Frontal cortex (tissue), 4 donors: ENCODE results near the gene GP1BB. TPM values are rescaled to one million over a fixed set of nuclear protein-coding genes. Genes with fewer than 3 reads are reported as not detected.

ENCODE experiments used
- DNase-seq, 2 donors: peaks; one replicate each; pipeline ENCODE4 v3.0.0; 2012; ENCODE audit warnings: low spot score in 2 of 2
- FAIRE-seq: peaks from 2 replicates; lab custom pipeline; 2012; peaks lifted over from hg19 to GRCh38; lab: Jason Lieb, UNC
- total RNA-seq: library from RNA; depleted of rRNA; stranded (reverse); fragments of >200 nt; gene quantifications from one replicate; pipeline ENCODE4 v1.2.3, GENCODE V29; 2014
- donor health status: control.
- donor health status: control.
- donor health status: control.

The GP1BB gene
- total RNA-seq, 1 donor from 2014 or later, result 24.1 TPM

DNA sequence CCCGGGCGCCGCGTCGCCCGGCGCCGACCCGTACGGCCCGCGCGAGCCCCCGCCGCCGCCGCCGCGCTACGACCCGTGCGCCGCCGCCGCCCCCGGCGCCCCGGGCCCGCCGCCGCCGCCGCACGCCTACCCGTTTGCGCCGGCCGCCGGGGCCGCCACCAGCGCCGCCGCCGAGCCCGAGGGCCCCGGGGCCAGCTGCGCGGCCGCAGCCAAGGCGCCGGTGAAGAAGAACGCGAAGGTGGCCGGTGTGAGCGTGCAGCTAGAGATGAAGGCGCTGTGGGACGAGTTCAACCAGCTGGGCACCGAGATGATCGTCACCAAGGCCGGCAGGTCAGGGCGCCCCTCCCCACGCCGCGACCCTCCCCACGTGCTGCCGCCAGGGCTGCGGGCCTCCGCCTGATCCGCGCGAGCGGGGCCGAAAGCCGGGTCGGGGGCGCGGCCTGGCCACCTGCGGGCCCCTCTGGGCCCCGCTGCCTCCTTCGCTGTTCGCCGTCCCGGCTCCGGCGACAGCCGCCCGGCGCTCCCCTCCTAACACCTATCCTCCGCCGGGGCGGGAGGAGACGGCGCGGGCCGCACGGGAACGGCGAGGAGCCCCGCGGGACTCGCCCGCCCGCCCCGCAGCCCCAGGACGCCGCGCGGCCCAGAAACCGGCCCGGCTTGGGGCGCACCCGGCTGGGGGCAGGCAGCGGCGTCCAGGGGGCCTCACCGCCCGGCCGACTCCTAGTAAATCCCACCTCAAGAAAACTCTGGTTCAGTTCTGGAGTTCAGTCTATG, 37.8 kb downstream of the GP1BB start:
- DNase-seq, result no peak
- no peak for FAIRE-seq

DNA sequence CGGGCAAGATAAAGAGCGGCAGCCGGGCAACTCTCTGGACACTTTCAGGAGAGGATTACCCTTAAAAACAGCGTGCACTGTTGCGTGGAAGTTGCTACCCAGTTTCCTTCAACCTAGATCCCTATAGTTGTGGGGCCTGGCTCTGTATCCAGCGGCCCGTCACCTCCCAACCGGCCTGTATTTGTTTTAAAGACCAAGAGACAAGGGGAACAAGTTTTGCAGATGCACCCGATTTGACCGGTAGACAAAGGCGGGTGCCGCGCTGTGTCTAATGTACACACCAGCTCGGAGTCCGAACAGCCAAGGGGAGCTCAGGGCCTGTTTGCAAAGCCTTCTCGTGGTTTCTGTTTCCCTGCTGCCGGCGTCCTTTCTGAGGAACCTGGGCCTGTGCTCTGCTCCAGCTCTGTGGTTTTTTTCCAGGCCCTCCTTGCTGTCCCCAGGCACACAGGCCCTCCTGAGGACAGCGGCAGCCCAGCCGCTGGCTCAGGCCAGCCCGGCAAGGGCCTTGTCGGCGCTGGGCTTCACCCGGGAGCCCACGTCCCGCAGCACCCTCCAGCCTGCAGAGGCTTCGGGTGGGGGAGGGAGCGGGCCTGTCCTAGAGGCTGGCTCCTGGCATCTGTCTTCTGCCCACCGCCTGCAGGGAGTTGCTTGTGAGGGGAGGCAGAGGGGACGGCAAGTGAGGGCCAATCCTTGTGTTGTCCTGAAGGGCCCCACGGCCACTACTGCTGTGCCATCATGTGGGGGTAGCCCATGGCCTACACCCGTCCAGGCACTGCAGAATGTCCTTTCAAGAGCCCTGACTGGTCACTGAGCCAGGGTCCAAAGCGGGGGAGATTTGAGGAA, 38.6 kb downstream of the GP1BB start:
- DNase-seq (no peak), FAIRE-seq (no peak)

DNA sequence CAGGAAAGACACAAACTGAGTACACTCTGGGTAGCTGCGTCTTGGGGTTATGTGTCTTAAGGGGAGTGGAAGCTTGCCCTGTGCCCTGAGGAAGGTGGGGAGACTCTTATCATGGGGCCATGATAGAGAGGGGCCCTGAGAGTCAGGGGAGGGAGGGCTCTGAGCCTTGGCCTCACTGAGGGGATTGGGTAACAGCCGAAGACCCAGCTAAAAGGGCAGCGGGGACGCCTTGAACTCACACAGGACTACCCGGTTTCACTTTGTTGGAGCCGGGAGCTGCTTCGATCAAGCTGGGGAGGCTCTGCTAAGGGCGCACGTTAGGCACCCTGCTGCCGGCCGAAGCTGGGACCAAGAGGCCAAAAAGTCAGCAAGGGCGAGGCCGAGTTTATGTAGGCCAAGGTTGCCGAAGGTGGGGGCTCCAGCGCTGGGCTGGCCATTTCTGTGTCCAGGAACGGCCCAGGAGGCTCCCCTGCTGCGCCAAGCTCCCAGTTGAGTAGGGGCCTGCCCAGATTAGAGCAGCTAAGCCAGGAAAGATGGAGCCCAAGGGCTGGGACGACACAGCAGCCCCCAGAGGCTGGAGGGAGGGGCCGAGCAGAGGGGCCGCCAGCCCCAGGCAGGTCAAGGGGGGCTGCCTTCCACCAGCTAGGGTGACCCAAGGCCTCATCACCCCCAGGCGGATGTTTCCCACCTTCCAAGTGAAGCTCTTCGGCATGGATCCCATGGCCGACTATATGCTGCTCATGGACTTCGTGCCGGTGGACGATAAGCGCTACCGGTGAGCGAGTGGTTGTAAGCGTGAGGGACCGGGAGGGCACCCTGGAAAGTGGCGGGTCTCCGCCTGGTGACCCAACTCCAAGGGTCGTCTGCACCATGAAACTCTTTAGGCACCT, 39.5 kb downstream of the GP1BB start:
- no peak for FAIRE-seq
- no peak for DNase-seq

DNA sequence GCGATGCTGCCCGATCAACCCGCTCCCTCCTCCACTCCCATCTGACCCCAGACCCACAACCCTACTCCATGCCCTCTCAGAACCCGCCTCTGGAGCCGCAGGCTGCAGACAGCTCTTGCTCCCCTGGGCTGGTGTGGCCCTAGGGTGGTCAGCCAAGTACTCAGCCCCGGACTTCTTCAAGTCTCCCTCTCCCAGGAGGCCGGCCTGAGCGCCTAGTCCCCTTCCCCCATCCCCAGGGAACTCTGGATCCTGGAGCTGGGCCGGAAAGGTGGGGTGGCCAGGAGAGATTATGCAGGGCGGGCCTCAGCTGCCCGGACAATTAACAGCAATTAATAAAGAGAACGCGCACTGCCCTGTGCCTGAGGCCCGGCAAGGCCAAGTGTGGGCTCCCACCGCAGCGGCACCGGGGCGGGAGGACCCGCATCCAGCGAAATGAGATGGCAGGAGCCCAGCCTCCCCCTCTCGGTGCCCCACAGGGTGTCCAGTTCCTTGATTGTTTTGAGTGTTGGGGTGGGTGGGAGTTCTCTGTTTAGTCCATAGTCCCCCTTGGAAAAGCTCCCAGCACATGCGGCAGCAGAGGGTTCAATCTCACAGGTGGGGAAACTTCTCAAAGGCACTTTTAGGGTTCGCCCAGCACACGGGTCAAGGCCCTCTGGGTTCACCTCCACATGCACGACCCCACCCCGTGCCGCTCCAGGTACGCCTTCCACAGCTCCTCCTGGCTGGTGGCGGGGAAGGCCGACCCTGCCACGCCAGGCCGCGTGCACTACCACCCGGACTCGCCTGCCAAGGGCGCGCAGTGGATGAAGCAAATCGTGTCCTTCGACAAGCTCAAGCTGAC, 40.3 kb downstream of the GP1BB start:
- FAIRE-seq, result no peak
- DNase-seq, result no peak

DNA sequence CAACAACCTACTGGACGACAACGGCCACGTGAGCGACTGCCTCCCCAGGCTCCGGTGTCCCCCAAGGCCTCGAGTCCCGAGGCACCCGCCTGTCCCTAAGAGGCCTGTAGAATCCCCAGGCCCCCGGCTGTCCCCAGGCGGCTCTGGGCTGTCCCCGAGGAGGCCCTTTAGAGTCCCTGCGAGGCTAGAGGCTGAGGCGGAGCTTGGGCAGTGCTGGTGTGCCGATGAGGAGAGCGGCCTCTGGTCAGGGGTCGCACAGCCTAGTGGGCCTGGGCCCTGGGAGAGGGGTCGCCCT, 40.9 kb downstream of the GP1BB start:
- DNase-seq, result no peak

DNA sequence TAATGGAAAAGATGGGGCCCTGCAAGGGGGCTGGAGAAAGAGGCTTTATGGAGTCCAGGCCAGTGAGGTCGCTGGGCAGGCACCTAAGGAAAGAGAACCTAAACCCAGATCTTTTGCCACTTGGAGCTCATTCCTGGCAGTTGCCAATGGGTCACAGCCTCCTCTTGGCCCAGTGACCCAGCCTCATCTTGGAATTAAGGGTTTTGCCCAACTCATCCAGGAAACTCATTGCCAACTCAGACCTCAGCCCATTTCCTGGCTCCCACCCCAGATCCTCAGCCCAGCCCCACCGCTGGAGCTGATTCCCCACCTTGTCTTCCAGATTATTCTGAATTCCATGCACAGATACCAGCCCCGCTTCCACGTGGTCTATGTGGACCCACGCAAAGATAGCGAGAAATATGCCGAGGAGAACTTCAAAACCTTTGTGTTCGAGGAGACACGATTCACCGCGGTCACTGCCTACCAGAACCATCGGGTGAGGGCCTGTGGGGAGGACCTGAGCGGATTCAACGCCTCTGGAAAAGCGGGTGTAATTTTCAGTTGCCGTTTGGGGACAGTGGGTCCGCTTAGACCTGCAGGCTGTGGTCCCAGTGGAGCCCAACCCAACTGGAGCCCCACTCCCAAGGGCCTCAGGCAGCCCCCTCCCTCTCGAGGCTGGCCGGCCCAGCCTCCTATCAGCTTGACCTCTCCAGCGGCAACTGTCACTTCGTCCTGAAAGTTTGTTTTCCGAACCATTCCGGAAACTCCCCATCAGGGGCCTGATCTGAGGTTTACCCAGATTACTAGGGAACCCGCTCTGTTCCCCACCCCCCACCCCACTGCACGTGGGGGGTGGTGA, 41.5 kb downstream of the GP1BB start:
- DNase-seq (no peak), FAIRE-seq (no peak)

More for the DNA sequence above, 40.9 kb downstream of the GP1BB start:
- FAIRE-seq, result no peak

DNA sequence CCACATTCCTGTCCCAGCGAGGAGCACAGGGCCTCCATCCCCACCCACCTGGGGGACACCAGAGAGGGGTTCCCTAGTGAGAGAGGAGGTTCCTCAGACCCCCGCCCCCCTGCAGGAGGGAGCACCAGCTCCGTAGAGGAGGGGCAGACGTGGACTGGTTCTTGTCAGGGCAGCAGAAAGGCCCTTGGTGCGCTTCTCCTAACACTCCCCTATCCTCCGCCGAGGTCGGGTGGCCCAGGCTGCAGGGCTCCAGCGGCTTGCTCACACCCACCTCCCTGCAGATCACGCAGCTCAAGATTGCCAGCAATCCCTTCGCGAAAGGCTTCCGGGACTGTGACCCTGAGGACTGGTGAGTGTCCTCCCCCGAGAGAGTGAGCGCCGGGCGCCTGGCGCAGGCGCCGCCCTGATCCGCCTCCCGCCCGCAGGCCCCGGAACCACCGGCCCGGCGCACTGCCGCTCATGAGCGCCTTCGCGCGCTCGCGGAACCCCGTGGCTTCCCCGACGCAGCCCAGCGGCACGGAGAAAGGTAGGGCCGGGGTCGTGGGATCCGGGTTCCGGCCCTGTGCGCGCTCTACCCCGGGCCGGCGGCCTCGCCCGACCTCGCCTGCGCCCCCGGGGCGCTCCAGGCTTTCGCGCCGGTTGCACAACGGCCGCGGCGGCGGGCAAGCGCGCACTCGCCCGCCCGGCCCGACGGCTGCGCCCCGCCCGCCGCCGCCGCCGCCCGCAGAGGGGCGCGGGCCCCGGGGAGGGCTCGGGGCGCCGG, 42.3 kb downstream of the GP1BB start:
- DNase-seq, result no peak
- no peak for FAIRE-seq

DNA sequence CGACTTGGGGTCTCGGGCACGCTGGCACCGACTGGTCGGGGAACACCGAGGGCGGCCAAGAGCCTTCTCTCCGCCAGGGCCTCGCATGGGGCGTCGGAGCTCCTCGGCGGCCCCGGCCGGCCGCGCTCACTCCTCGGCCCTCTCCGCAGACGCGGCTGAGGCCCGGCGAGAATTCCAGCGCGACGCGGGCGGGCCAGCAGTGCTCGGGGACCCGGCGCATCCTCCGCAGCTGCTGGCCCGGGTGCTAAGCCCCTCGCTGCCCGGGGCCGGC, 42.8 kb downstream of the GP1BB start:
- FAIRE-seq, result no peak
- no peak for DNase-seq

DNA sequence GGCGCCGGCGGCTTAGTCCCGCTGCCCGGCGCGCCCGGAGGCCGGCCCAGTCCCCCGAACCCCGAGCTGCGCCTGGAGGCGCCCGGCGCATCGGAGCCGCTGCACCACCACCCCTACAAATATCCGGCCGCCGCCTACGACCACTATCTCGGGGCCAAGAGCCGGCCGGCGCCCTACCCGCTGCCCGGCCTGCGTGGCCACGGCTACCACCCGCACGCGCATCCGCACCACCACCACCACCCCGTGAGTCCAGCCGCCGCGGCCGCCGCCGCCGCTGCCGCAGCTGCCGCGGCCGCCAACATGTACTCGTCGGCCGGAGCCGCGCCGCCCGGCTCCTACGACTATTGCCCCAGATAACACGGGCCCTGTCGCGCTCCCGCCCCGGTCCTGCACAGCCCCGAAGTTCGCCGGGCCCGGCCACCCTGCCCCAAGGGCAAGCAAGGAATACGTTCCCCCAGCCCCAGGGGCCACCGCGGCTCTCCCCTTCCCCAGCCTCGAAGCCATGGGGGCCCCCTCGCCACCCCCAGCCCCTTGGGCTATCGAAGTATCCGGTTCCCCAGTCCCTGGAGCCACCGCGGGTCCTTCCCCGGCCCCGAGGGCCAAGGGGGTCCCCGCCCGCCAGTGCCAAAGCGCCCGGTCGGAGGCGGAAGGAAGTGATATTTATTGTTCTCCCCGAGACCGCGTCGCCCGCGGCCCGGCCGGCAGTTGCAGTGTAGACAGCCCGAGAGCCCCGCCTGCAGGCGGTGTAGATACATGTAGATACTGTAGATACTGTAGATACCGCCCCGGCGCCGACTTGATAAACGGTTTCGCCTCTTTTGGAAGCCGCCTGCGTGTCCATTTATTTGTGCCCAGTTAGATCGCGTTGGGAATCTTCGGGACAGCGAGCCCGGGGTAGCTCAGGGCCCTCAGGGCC, 43.4 kb downstream of the GP1BB start:
- FAIRE-seq (no peak), DNase-seq (no peak)

DNA sequence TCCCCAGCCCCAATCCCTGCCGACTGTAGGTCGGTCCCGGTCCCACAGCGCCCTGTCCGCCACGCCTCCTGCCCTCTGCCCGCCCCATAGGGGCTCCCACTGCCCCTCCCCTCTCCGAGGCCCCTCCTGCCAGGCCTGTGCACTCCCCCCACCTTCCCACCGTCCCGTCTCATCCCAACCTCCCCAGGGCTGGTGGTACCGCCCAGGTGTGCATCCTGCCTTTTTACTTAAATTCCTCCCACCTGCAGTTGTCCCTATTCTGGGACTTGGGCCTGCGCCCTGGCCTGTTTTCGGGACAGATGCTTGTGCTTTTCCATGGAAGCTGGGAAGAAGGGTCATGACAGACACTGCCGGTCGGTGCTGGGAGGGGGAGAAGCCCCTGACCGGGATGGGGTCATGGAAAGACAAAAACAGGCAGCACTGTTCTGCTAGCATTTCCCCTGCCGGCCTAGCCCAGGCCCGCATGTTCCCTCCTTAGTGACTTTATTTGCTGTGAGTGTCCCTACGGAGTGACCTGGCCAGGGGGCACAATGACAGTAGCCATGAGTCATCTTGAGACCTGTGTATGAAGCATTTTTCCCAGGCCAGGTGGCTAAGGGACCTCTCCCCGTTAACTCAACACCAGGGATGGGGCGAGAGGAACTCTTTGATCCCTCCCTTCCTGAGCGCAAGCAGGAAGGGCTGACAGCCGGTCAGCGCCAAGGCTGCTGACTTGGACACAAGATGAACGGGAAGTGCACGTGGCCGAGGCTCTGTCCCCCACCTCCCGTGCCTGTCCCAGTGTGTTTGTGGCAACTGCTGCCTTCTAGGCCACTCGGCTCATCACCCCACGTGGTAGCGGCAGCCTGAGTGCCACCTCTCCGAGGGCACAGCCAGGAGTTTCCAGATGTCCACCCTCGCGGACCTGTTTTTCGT, 44.3 kb downstream of the GP1BB start:
- FAIRE-seq (no peak), DNase-seq (no peak)

DNA sequence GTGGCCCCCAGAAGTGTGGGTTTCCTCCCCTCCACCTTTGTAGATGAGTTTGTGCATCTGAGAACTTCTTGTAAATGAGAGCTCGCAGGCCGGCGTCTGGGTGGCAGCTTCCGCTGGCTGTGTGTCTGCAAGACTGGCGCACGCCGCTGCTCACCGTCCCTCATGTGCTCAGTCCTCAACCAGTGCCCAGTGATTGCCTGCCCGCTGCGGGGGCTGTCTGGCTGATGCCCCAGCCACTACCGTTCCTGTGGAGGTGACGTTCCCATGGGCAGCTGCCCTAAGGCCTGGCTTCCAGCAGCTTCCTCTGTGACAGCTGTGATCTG, 46.0 kb downstream of the GP1BB start:
- DNase-seq (no peak), FAIRE-seq (no peak)

DNA sequence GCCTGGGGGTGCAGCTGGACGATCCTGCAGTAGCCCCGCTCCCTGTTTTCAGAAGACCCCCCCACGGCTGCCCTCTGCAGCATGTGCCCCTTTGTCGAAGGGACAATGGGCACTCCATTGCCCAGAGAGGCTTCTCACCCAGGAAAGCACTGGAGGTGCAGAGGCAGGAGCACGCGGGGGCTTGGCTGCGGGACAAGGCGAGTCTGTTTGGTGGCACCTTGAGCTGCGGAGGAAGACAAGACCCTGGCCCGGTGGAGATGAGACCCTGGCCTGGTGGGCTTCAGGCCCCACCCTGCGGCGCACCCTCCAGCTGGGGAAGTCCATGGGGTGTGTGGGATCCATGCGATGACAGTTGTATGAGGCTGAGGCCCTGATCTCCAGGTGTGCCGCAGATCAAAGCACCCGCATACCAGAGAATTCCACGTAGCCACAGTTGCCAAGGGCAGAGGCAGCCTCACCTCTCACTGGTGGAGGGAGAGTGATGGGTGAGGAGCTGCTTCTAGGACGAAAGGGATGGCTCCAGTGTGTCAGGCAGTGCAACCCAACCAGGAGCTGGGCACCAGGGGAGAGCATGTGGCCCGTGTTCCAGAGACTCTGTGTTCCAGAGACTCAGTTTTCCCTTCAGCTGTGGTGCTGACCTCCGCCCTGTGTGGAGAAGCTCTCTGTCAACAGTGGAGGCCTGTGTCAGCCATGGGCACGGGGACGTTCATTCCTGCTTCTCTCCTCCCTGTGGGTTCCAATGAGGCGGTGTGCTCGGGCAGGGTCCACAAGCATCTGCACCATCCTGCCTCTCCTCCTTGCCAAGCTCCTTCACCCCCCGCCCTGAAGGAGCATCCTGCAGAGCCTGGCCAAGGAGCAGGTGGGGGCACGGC, 47.2 kb downstream of the GP1BB start:
- FAIRE-seq (no peak), DNase-seq (no peak)

DNA sequence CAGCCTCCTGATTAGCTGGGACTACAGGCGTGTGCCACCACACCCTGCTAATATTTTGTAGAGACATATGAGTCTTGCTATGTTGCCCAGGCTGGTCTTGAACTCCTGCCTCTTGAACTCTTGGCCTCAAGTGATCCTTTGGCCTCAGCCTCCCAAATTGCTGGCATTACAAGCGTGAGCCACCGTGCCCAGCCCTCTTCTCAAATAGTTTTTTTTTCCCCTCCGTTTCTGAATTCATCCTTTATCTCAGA, 49.0 kb downstream of the GP1BB start:
- FAIRE-seq (no peak), DNase-seq (no peak)

DNA sequence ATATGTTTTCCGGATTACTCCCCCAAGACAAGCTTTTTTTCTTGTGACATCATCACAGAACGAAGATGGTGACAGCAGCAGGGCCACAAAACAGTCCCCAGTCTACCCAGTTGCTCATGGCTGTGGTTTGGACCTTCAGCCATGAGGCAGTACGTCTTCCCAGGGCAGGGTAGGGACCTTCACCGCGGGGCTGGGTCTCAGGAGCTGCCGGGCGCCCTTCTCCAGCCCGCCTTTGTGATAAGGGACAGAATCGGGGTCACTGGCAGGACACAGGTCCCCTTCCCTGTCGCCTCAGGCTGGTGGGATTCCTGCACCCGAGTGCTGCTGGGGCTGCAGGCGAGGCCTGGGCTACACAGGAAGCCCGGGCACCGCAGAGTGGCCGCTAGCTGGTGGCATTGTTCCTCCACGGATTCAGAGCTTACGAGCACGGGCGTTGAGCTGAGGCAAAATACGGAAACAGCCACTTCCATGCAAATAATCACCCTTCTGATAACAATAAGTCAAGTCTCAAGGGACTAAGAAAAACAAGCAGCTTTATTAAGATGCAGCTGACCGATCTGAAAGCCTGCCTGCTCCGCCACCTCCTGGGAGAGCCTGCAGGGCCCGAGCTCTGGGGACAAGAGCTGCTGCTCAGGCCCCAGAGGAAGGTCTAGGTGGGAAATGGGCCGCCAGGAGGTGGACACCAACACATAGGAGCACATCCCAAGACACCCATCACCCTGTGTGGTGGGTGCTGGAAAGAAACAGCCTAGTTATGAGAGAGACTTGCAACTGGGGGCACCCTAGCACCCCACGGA, 49.5 kb downstream of the GP1BB start:
- DNase-seq, result no peak
- no peak for FAIRE-seq

DNA sequence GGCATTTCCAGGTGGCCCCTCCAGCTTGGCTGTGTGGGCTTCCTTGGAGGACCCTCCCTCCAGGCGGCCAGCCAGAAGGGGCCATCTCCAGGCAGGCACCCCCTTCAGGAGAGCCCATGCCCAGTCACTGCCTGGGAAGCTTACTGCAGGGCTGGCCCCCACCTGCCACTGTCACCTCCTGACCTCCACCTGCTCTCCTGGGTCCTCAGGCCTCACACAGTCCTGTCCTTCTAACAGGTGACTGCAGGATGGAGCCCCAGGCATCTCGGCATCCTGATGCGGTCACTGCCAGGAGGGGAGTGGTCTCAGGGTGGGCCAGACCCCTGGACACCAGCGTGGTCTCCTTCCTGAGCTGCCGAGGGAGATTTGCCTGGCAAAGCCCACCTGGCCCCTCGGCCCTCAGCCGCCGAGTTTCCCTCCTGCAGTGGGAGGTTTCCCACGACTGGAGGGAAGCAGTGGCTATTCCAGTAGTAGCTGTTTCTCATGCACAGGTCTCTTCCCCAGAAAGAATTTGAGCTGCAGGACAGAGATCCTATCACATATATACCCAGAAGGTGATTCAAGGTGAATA, 50.2 kb downstream of the GP1BB start:
- FAIRE-seq, result no peak

More for the DNA sequence above, 50.2 kb downstream of the GP1BB start:
- no peak for DNase-seq
